Measurements from ENCODE around the gene PIH1D2. TPM values are rescaled to one million over a fixed set of nuclear protein-coding genes. Genes with fewer than 3 reads are reported as not detected.

Gene PIH1D2
- total and polyA plus RNA-seq, 2 of the 4 experiments (the other 2 are of a cell fraction), result 1.1 TPM

GRCh38 chr11:112123129-112123528 lies 49.3 kb upstream of the PIH1D2 start:
- Histone ChIP-seq H2AK9ac (replicated peaks; ENCODE audit: low read depth, low read length, poor library complexity) (no peak overlapping the region), H3K36me3 (ENCODE audit: control insufficient read depth, insufficient read depth, low read length) (no peaks in the 10 kb centered on the region), H3K4me2 (ENCODE audit: low read depth, low read length) (no peak overlapping the region), H3K4ac (ENCODE audit: low read depth, low read length) (no peak overlapping the region), H2BK20ac (ENCODE audit: low read depth, low read length) (no peak overlapping the region), H3K4me3 (ENCODE audit: insufficient read depth, low read depth, low read length) (no peak overlapping the region), H3K14ac (replicated peaks; ENCODE audit: low read depth, low read length) (no peak overlapping the region), H2BK120ac (ENCODE audit: low read depth, low read length) (no peak overlapping the region), H4K20me1 (ENCODE audit: insufficient read depth, low read length) (no peaks in the 10 kb centered on the region), H3K27me3 (ENCODE audit: control insufficient read depth, insufficient read depth, low read length) (no peaks in the 10 kb centered on the region), H4K8ac (ENCODE audit: low read depth in 2 of 2, low read length in 2 of 2) (no peak overlapping the region), H3K79me1 (ENCODE audit: low read depth in 1 of 2, low read length in 2 of 2) (no peaks in the 10 kb centered on the region), H4K5ac (ENCODE audit: low read depth, low read length) (no peak overlapping the region), H4K91ac (ENCODE audit: insufficient read depth, low read depth, low read length) (no peak overlapping the region), H2AFZ (replicated peaks; ENCODE audit: low read length, poor library complexity) (no peak overlapping the region), H3K27ac (ENCODE audit: insufficient read depth, low read length) (no peak overlapping the region), H3K9me3 (ENCODE audit: control insufficient read depth, insufficient read depth, low read length) (no peaks in the 10 kb centered on the region), H2BK5ac (ENCODE audit: low read depth, low read length, poor library complexity, severe bottlenecking) (no peak overlapping the region), H2AK5ac (ENCODE audit: low read depth, low read length) (no peak overlapping the region), H3K56ac (ENCODE audit: extremely low read depth, insufficient read depth, low read length) (no peak overlapping the region), H3K4me1 (ENCODE audit: control insufficient read depth, insufficient read depth, low read length) (peaks cover 5% of the 10 kb centered on the region; the same call in 1 of the 2 replicates), H3K23ac (ENCODE audit: low read depth, low read length) (no peak overlapping the region), H3K9ac (ENCODE audit: low read depth, low read length) (no peak overlapping the region), H2BK15ac (ENCODE audit: low read depth, low read length) (no peak overlapping the region), H3K18ac (ENCODE audit: low read depth, low read length) (no peak overlapping the region), H3K9me1 (ENCODE audit: insufficient read depth, low read length) (peaks cover under 1% of the 10 kb centered on the region; the same call in 1 of the 2 replicates)
- dilution Hi-C loops (cut with HindIII; ENCODE audit: low sequenced_read_pairs, unreplicated experiment), result no loop called here
- POLR2A ChIA-PET (ENCODE audit: unreplicated experiment), result no interaction called here
- no TSS peak for BruUV-seq (replicated peaks)
- in situ Hi-C loops (cut with MboI; ENCODE audit: low sequenced_read_pairs), result loop anchor here (25.0 kb wide), 1 partner anchor 1164 kb away; no protein-coding TSS in a partner anchor
- no CpG with 5 or more reads among the region's 4 CpGs for WGBS, 2 experiments (ENCODE audit: extremely low coverage in 2 of 2, insufficient read length in 1 of 2)
- intact Hi-C loops (cut with micrococcal nuclease), result loop anchor here (5.0 kb wide), 1 partner anchor 34 kb away; no protein-coding TSS in a partner anchor
- CTCF ChIA-PET, result interaction anchor here (1.0 to 2.9 kb wide), 2 partner anchors 10 to 34 kb away, joined by 3 to 19 read pairs; no protein-coding TSS in a partner anchor
- DNase-seq (no peak), ATAC-seq (ENCODE audit: low read depth) (no peak)
- no peak for TF ChIP-seq ELK1 (IDR thresholded peaks at IDR 0.05; ENCODE audit: borderline replicate concordance, low read depth, low read length)
- TF ChIP-seq RFX5 (IDR thresholded peaks at IDR 0.05; ENCODE audit: low read depth, low read length), result no peak
- no peak for TF ChIP-seq BHLHE40 (IDR thresholded peaks at IDR 0.05; ENCODE audit: low read depth, low read length)
